Stimulated activated CD4-positive, alpha-beta T cell treated with anti-CD3 and anti-CD28 coated beads, Interleukin-4, amount 100 ng/mL, for 24 hours (primary cell): ENCODE measurements around the gene SUSD5.
"Not testable (repeated sequence)": the region's sequence is repeated elsewhere in the genome, so short reads cannot be mapped to it uniquely, and the experiment has no call there.

Experiments used
- DNase-seq: peaks from one replicate; pipeline ENCODE4 v3.0.0-alpha.2; 2020

The SUSD5 gene

DNA sequence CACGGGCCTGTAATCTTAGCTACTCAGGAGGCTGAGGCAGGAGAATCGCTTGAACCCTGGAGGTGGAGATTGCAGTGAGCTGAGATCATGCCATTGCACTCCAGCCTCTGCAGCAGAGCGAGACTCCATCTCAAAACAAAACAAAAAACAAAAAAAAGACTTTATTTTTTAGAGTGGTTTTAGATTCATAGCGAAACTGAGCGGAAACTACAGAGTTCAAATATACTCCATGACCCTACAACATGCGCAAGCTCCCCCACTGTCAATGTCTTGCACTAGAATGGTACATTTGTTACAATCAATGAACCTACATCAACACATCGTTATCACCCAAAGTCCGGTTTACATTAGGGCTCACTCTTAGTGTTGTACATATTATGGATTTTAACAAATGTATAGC lies 107.0 kb downstream of the SUSD5 start:
- no peak for DNase-seq

DNA sequence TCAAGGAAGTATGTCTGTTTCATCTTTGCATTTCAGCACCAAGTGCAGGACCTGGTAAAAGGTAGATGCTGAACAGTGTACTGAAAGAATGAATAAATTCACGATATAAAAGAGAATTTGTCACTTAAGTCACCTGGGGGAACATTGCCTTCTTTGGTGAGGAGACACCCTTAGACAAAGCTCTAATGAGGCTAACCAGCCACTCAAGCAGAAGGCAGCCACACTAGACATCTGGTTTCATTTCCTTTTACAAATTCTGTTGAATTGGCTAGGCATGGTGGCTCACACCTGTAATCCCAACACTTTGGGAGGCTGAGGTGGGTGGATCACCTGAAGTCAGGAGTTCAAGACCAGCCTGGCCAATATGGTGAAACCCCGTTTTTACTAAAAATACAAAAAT lies 111.8 kb downstream of the SUSD5 start:
- not testable (repeated sequence) for DNase-seq

DNA sequence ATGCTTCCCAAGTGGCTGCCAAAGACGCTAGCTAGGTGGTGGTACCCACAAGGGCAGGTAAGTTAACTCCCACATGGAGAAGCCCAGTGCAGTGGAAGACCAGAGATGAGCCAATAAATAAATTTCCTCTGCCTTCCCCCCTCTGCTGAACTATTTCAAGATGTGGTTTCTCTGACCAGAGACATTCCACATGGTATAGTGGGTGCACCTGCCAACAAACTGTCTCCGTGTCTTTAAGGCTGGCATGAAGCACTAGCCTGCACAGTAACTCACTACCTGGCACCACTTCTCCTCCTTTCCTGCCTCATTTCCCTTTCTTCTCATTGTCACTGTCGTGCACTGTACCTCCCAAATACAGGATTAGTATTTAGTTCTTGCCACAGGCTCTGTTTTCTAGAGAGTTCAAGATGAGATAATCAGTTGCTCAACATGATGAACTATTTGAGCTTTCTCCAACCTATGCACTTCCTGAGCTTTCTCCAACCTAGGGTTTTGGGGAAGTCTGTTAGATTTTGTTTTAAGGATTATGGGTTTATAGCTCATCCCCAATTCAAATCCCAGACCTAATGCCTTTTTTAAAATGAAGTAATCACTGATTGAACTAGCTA lies 113.2 kb downstream of the SUSD5 start:
- DNase-seq, result no peak

DNA sequence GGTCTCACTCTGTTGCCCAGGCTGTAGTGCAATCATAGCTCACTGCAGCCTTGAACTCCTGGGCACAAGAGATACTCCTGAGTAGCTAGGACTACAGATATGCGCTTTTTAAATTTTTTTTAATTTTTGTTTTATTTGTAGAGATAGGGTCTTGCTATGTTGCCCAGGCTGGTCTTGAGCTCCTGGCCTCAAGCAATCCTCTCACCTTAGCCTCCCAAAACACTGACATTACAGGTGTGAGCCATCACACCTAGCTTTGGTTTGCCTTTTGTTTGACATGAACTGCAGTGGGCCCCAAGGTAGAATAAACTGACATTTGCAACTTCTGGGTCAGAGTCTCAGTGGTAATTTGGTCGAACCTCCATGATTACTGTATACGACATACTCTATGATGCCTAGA lies 113.8 kb downstream of the SUSD5 start:
- no peak for DNase-seq

DNA sequence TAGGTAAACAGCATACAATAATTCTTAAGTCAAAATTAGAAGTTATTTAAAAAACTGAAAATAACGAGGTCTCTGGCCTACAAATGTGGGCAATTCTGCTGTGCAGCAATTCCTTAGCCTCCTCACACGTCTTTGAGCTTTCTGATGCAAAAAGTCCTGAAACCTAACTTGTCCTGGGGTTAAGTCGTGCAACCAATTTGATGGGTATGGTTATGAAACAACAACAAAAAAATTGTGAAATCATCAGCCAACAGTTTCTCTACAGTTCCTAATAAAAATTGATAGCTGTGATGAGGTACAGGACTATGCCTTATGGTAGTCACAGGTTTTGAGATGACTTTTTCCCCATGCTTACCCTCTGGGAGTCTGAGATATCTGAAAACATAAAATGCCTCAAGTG lies 115.1 kb downstream of the SUSD5 start:
- no peak for DNase-seq

DNA sequence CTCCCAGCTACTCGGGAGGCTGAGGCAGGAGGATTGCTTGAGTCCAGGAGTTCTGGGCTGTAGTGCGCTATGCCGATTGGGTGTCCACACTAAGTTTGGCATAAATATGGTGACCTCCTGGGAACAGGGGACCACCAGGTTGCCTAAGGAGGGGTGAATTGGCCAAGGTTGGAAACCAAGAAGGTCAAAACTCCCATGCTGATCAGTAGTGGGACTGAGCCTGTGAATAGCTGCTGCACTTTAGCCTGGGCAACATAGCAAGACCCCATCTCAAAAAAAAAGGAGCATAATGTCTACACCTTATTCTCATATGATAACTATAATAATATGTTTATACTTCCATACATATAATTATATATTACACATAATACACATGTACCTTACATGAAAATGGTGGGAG lies 115.6 kb downstream of the SUSD5 start:
- DNase-seq, result no peak

DNA sequence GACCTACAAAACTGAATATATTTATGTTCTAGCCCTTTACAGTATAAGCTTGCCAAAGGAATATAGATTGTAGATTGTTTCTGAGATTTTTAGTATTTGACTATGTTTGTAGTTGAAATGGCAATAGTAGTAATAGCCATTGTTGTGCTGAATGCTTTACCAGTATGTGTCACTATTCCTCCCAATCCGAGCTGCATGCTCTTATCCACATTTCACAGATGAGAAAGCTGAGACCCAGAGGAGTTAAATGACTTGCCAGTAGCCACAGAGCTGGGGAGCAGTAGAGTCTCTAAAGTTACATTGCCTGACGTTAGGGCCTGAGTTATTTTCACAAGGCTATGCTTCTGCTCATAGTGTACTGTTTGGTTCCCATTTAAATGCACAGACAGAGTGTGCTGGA lies 118.4 kb downstream of the SUSD5 start:
- DNase-seq, result no peak
